Measurements from ENCODE around the gene NCKAP5L. TPM values are rescaled to one million over a fixed set of nuclear protein-coding genes. Genes with fewer than 3 reads are reported as not detected.
"Not testable (repeated sequence)": the region's sequence is repeated elsewhere in the genome, so short reads cannot be mapped to it uniquely, and the experiment has no call there.

The NCKAP5L gene, protein sequence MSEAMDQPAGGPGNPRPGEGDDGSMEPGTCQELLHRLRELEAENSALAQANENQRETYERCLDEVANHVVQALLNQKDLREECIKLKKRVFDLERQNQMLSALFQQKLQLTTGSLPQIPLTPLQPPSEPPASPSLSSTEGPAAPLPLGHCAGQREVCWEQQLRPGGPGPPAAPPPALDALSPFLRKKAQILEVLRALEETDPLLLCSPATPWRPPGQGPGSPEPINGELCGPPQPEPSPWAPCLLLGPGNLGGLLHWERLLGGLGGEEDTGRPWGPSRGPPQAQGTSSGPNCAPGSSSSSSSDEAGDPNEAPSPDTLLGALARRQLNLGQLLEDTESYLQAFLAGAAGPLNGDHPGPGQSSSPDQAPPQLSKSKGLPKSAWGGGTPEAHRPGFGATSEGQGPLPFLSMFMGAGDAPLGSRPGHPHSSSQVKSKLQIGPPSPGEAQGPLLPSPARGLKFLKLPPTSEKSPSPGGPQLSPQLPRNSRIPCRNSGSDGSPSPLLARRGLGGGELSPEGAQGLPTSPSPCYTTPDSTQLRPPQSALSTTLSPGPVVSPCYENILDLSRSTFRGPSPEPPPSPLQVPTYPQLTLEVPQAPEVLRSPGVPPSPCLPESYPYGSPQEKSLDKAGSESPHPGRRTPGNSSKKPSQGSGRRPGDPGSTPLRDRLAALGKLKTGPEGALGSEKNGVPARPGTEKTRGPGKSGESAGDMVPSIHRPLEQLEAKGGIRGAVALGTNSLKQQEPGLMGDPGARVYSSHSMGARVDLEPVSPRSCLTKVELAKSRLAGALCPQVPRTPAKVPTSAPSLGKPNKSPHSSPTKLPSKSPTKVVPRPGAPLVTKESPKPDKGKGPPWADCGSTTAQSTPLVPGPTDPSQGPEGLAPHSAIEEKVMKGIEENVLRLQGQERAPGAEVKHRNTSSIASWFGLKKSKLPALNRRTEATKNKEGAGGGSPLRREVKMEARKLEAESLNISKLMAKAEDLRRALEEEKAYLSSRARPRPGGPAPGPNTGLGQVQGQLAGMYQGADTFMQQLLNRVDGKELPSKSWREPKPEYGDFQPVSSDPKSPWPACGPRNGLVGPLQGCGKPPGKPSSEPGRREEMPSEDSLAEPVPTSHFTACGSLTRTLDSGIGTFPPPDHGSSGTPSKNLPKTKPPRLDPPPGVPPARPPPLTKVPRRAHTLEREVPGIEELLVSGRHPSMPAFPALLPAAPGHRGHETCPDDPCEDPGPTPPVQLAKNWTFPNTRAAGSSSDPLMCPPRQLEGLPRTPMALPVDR (N-terminal part only)
- total RNA-seq, result 1 to 10 TPM; 4.3 to 4.5 TPM

GRCh38 chr12:49828133-49829091 is at the start of gene NCKAP5L:
NCKAP5L (minus strand) TSS chr12:49828413; CDS start chr12:49804044, 24,369 bp downstream.
- ATAC-seq, result peak; percentile 99
- intact Hi-C loops (cut with DNase I, micrococcal nuclease), result loop anchor here (1.0 to 2.0 kb wide), 8 partner anchors 14 to 260 kb away; partner anchors contain the start of genes TMBIM6 (in 2 of the 2), BCDIN3D (in 1 of the 2), FMNL3 (in 1 of the 2) and MCRS1 (in 1 of the 2)

DNA sequence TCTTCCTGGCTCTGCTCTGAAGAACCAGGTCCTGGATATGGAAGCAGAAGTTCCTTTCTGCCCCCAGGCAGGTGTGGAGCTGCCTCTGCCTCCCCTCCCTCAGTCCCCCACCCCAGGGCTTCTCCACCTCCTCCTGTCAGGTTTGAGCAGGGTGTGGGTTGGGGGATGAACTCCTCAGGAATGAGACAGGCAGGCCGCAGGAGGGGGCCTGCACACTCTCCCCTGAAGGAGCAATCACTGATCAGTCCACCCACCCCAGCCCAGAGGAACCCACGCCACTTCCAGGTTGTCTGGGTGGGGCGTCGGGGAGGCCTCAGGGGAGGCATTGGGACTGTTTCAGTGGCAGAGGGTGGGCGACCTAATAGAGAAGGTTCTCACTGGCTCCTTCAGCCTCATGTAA is 48.9 kb upstream of the NCKAP5L start:
- no peak for ATAC-seq
- intact Hi-C loops (cut with DNase I, micrococcal nuclease), result no loop called here
- Mint-ChIP-seq H3K4me1 (no peaks in the 10 kb centered on the region), H3K9me3 (ENCODE audit: low read depth) (peaks cover 27% of the 10 kb centered on the region), H3K4me3 (no peak overlapping the region), H3K27me3 (no peaks in the 10 kb centered on the region), H3K36me3 (ENCODE audit: low read depth) (no peaks in the 10 kb centered on the region), H3K27ac (no peak overlapping the region)
- ChIA-PET POLR2A (no interaction called here), CTCF (interaction anchor here (0.5 kb wide), 1 partner anchor 10 kb away, joined by 3 read pairs; no protein-coding TSS in a partner anchor)
- no peak for DNase-seq

More at GRCh38 chr12:49828133-49829091, at the start of gene NCKAP5L:
- ChIA-PET CTCF (interaction anchor here (0.5 to 4.4 kb wide), 9 partner anchors 11 to 936 kb away, joined by 3 to 44 read pairs (median 4); partner anchors contain the start of genes ATF1, BCDIN3D and TMBIM6), POLR2A (interaction anchor here (1.0 to 1.4 kb wide), 3 partner anchors 11 to 87 kb away, joined by 4 to 8 read pairs (median 8); partner anchors contain the start of genes BCDIN3D and TMBIM6)
- peak within 1 kb of the TSS; percentile 86 for H3K4me3 Mint-ChIP-seq
- H3K27ac Mint-ChIP-seq, result peak within 1 kb of the TSS; percentile 90
- no peaks in the 10 kb centered on the region for H3K27me3 Mint-ChIP-seq
- H3K9me3 Mint-ChIP-seq (ENCODE audit: low read depth), result no peaks in the 10 kb centered on the region
- peak; percentile 97 for DNase-seq
- no peaks in the 10 kb centered on the region for H3K36me3 Mint-ChIP-seq (ENCODE audit: low read depth)
- peaks cover 27% of the 10 kb centered on the region for H3K4me1 Mint-ChIP-seq

DNA sequence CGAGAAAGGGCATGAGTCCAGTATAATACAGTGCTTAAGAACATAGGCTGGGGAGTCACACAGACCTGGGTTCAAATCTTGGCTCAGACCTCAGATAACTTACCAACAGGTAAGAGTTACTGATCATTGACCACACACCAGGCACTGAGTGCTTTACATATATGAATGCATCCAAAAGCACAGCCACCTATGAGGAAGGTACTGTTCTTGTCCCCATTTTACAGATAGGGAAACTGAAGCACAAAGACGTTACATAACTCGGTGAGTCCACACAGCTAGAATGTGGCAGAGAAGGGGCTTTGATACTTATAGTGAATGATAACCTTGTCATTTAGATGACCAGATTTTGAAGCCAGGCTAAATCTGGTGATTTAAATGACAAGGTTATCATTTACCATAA is 47.9 kb upstream of the NCKAP5L start:
- ATAC-seq (no peak), DNase-seq (no peak)
- Mint-ChIP-seq H3K27me3 (no peaks in the 10 kb centered on the region), H3K27ac (no peak overlapping the region), H3K9me3 (ENCODE audit: low read depth) (peaks cover 27% of the 10 kb centered on the region), H3K4me3 (no peak overlapping the region), H3K4me1 (no peaks in the 10 kb centered on the region), H3K36me3 (ENCODE audit: low read depth) (no peaks in the 10 kb centered on the region)
- POLR2A ChIA-PET, result no interaction called here
- intact Hi-C loops (cut with DNase I, micrococcal nuclease), result no loop called here
- CTCF ChIA-PET, result no interaction called here

- DNase-seq (no peak), ATAC-seq (no peak)
- Mint-ChIP-seq H3K4me3 (no peak overlapping the region), H3K27me3 (no peaks in the 10 kb centered on the region), H3K4me1 (no peaks in the 10 kb centered on the region), H3K9me3 (ENCODE audit: low read depth) (peaks cover 25% of the 10 kb centered on the region), H3K27ac (no peak overlapping the region), H3K36me3 (ENCODE audit: low read depth) (no peaks in the 10 kb centered on the region)
- intact Hi-C loops (cut with DNase I, micrococcal nuclease), result no loop called here
- CTCF ChIA-PET, result no interaction called here
- POLR2A ChIA-PET, result no interaction called here
Observed at GRCh38 chr12:49875115-49875720, 47.0 kb upstream of the NCKAP5L start.

- H3K4me3 Mint-ChIP-seq, result no peak overlapping the region
- H3K4me1 Mint-ChIP-seq, result no peaks in the 10 kb centered on the region
- CTCF ChIA-PET, result interaction anchor here (1.1 kb wide), 1 partner anchor 133 kb away, joined by 3 read pairs; the partner anchor contains the start of gene TMBIM6
- H3K9me3 Mint-ChIP-seq (ENCODE audit: low read depth), result peaks cover 17% of the 10 kb centered on the region
- no peaks in the 10 kb centered on the region for H3K36me3 Mint-ChIP-seq (ENCODE audit: low read depth)
- POLR2A ChIA-PET, result no interaction called here
- intact Hi-C loops (cut with DNase I, micrococcal nuclease), result no loop called here
- no peak for ATAC-seq
- H3K27ac Mint-ChIP-seq, result no peak overlapping the region
- H3K27me3 Mint-ChIP-seq, result no peaks in the 10 kb centered on the region
- DNase-seq, result no peak
Observed at GRCh38 chr12:49874142-49874897, 46.1 kb upstream of the NCKAP5L start.

- H3K9me3 Mint-ChIP-seq (ENCODE audit: low read depth), result peaks cover 9% of the 10 kb centered on the region
- no peak overlapping the region for H3K27ac Mint-ChIP-seq
- ChIA-PET CTCF (interaction anchor here (0.5 to 1.1 kb wide), 3 partner anchors 132 to 193 kb away, joined by 3 to 4 read pairs (median 4); partner anchors contain the start of gene TMBIM6), POLR2A (interaction anchor here (0.6 kb wide), 1 partner anchor 116 kb away, joined by 6 read pairs; no protein-coding TSS in a partner anchor)
- no peaks in the 10 kb centered on the region for H3K27me3 Mint-ChIP-seq
- no peak overlapping the region for H3K4me3 Mint-ChIP-seq
- intact Hi-C loops (cut with DNase I, micrococcal nuclease), result no loop called here
- H3K36me3 Mint-ChIP-seq (ENCODE audit: low read depth), result no peaks in the 10 kb centered on the region
- no peaks in the 10 kb centered on the region for H3K4me1 Mint-ChIP-seq
- no peak for ATAC-seq
- no peak for DNase-seq
Observed at GRCh38 chr12:49873361-49873934, 45.2 kb upstream of the NCKAP5L start.

DNA sequence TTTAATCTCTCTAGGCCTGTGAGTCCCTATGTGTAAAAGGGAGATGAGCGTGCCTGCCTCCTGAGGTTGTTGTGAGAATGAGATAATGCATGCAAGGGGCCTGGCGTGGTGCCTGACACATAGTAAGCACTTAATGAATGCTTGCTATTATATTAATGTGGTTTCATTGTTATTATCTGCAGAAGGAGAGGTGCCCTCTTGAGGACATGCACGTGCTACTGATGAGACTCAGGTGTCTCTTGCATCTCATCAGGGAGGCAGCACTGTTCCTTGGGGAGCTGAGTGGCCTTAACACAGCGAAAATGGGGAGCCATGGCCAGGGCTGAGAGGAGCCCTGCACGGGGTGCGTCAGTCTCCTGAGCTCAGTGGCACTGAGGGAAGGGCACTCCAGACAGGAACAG is 44.6 kb upstream of the NCKAP5L start:
- peaks cover 2% of the 10 kb centered on the region for H3K9me3 Mint-ChIP-seq (ENCODE audit: low read depth)
- DNase-seq, result no peak
- intact Hi-C loops (cut with DNase I, micrococcal nuclease), result no loop called here
- POLR2A ChIA-PET, result interaction anchor here (0.6 kb wide), 1 partner anchor 115 kb away, joined by 6 read pairs; no protein-coding TSS in a partner anchor
- H3K36me3 Mint-ChIP-seq (ENCODE audit: low read depth), result no peaks in the 10 kb centered on the region
- H3K27ac Mint-ChIP-seq, result no peak overlapping the region
- H3K27me3 Mint-ChIP-seq, result no peaks in the 10 kb centered on the region
- CTCF ChIA-PET, result interaction anchor here (0.6 kb wide), 1 partner anchor 57 kb away, joined by 4 read pairs; no protein-coding TSS in a partner anchor
- no peak overlapping the region for H3K4me3 Mint-ChIP-seq
- no peaks in the 10 kb centered on the region for H3K4me1 Mint-ChIP-seq
- no peak for ATAC-seq

- H3K36me3 Mint-ChIP-seq (ENCODE audit: low read depth), result no peaks in the 10 kb centered on the region
- ChIA-PET CTCF (interaction anchor here (0.6 kb wide), 1 partner anchor 57 kb away, joined by 4 read pairs; no protein-coding TSS in a partner anchor), POLR2A (no interaction called here)
- H3K27ac Mint-ChIP-seq, result no peak overlapping the region
- ATAC-seq (no peak), DNase-seq (no peak)
- H3K4me1 Mint-ChIP-seq, result no peaks in the 10 kb centered on the region
- intact Hi-C loops (cut with DNase I, micrococcal nuclease), result no loop called here
- H3K9me3 Mint-ChIP-seq (ENCODE audit: low read depth), result no peaks in the 10 kb centered on the region
- no peak overlapping the region for H3K4me3 Mint-ChIP-seq
- H3K27me3 Mint-ChIP-seq, result no peaks in the 10 kb centered on the region
Observed at GRCh38 chr12:49872381-49872780, 44.2 kb upstream of the NCKAP5L start.

GRCh38 chr12:49871811-49872251 is 43.6 kb upstream of the NCKAP5L start:
- CTCF ChIA-PET, result interaction anchor here (0.6 to 1.4 kb wide), 3 partner anchors 20 to 95 kb away, joined by 3 to 4 read pairs (median 4); no protein-coding TSS in a partner anchor
- DNase-seq; POLR2A ChIA-PET; ATAC-seq; H3K36me3 Mint-ChIP-seq (ENCODE audit: low read depth); H3K4me3 Mint-ChIP-seq; intact Hi-C loops (cut with DNase I, micrococcal nuclease); H3K4me1 Mint-ChIP-seq; H3K9me3 Mint-ChIP-seq (ENCODE audit: low read depth); H3K27me3 Mint-ChIP-seq; H3K27ac Mint-ChIP-seq: not testable (repeated sequence)
